ENCODE measurements around the gene EFCAB7. TPM values are rescaled to one million over a fixed set of nuclear protein-coding genes. Genes with fewer than 3 reads are reported as not detected.

The EFCAB7 gene
- total and polyA plus RNA-seq, 2 donors (not counting 3 experiments of a cell fraction or from before 2014, with no cell fraction given) = 1.4 to 7.1 TPM

- CTCF ChIA-PET = no interaction called here
- Histone ChIP-seq H3K4me1 (ENCODE audit: control insufficient read depth, extremely low read depth, insufficient read depth, low read length) (no peaks in the 10 kb centered on the region), H3K79me2 (ENCODE audit: control insufficient read depth, insufficient read depth, low read length) (peaks cover 2% of the 10 kb centered on the region), H2AFZ (ENCODE audit: low read depth, low read length) (no peak overlapping the region), H3K4me3 (replicated peaks in 1 of 3; ENCODE audit: insufficient read depth in 1 of 3, low read depth in 1 of 3, low read length in 3 of 3) (no peak overlapping the region), H3K27me3 (ENCODE audit: control insufficient read depth in 2 of 2, insufficient read depth in 2 of 2, low read length in 2 of 2) (no peaks in the 10 kb centered on the region), H3K4me2 (ENCODE audit: insufficient read depth, low read length) (no peak overlapping the region), H3K9ac (replicated peaks; ENCODE audit: extremely low read depth, insufficient read depth, low read length) (no peak overlapping the region), H3K36me3 (ENCODE audit: control insufficient read depth in 2 of 2, extremely low read depth in 1 of 2, insufficient read depth in 2 of 2, low read length in 2 of 2) (no peaks in the 10 kb centered on the region), H3K9me1 (replicated peaks; ENCODE audit: control insufficient read depth, extremely low read depth, insufficient read depth, low read length) (no peaks in the 10 kb centered on the region), H3K27ac (ENCODE audit: insufficient read depth, low read depth, low read length) (no peak overlapping the region), H4K20me1 (replicated peaks; ENCODE audit: control insufficient read depth, extremely low read depth, insufficient read depth, low read length) (no peaks in the 10 kb centered on the region), H3K9me3 (replicated peaks; ENCODE audit: control insufficient read depth, insufficient read depth, low read length) (no peaks in the 10 kb centered on the region)
- no peak for FAIRE-seq
- no peak for DNase-seq (ENCODE audit: low read depth, low spot score)
- no TSS peak for BruUV-seq (replicated peaks)
- POLR2A ChIA-PET = no interaction called here
- dilution Hi-C loops (cut with MboI; ENCODE audit: extremely low pct_ligation_motif_present, low sequenced_read_pairs) = no loop called here
- TF ChIP-seq FOS (IDR thresholded peaks at IDR 0.05; ENCODE audit: borderline replicate concordance, insufficient read depth, low read length) (no peak), EZH2 (IDR thresholded peaks at IDR 0.05; ENCODE audit: borderline replicate concordance, low read depth, low read length, severe bottlenecking) (no peak), POLR2A (IDR thresholded peaks at IDR 0.05; ENCODE audit: low read depth, low read length) (no peak), MAX (IDR thresholded peaks at IDR 0.05; ENCODE audit: insufficient read depth, insufficient read length) (no peak), MYC (IDR thresholded peaks at IDR 0.05; ENCODE audit: low read depth, low read length) (no peak), JUN (IDR thresholded peaks at IDR 0.05; ENCODE audit: borderline replicate concordance, insufficient read depth, insufficient read length, low read depth) (no peak), CTCF (IDR thresholded peaks at IDR 0.05; ENCODE audit: extremely low read depth in 1 of 2, insufficient read depth in 1 of 2, low read depth in 1 of 2, low read length in 2 of 2) (no peak), POLR2AphosphoS5 (IDR thresholded peaks at IDR 0.05; ENCODE audit: insufficient read depth, low read depth, low read length) (no peak), GATA2 (IDR thresholded peaks at IDR 0.05; ENCODE audit: insufficient read depth, insufficient read length, low read depth, low read length) (no peak)
- intact Hi-C loops (cut with micrococcal nuclease) = no loop called here
These were observed 6.7 kb upstream of the EFCAB7 start for GRCh38 chr1:63516629-63517028.

Measured in endothelial cell of umbilical vein (primary cell).